HG03095 (cell line): Measurements from ENCODE around the gene MGMT.

Experiments used
- ATAC-seq: cut with Tn5 transposase; IDR thresholded peaks from one replicate; pipeline ENCODE4 v1.9.1; 2021; ENCODE audit warnings: moderate library complexity; ENCODE audit not compliant: unreplicated experiment

MGMT gene

DNA sequence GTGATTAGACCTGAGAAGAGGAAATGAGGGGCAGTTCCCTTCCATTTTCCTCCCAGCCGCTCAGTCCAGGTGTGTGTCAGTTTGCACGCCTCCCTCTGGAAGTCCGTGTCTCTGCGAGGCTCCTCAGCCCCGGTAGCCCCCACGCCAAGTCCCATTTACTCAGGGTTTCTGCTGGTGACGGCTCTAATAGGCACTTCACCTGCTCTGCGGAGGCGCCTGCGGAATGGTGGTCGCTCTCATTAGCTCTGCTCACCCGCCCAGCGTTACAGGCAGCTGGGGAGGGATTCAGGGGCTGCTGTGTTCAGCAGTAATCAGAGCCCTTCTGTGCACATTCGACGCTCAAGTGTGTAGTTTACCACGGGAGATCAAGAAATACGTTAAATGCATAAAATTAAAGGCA lies 179.9 kb downstream of the MGMT start:
- ATAC-seq, result no peak

DNA sequence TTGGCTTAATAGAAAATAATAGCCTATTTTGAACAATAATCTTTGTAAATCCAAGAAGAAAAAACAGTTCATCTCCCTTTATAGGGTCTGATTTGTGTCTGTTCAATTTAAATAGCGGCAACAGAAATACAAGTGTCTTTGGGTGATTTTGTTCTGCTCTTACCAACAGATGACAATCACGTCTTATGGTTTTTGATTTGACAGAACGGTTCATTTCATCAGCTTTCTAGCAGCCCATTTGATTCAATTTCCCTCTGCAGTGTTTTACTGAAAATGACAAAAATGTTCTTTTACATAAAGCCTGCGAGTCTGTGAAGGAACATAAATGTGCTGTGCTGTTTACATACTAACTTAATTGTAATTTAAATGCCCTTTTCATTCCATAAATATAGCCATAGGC lies 180.5 kb downstream of the MGMT start:
- ATAC-seq, result no peak

GRCh38 chr10:129648856-129649255 lies 181.8 kb downstream of the MGMT start:
- ATAC-seq, result no peak

GRCh38 chr10:129652021-129652420 lies 185.0 kb downstream of the MGMT start:
- ATAC-seq, result no peak

GRCh38 chr10:129652521-129653201 lies 185.6 kb downstream of the MGMT start:
- ATAC-seq, result no peak

GRCh38 chr10:129653428-129653827 lies 186.4 kb downstream of the MGMT start:
- ATAC-seq, result no peak

GRCh38 chr10:129653861-129654260 lies 186.8 kb downstream of the MGMT start:
- no peak for ATAC-seq

DNA sequence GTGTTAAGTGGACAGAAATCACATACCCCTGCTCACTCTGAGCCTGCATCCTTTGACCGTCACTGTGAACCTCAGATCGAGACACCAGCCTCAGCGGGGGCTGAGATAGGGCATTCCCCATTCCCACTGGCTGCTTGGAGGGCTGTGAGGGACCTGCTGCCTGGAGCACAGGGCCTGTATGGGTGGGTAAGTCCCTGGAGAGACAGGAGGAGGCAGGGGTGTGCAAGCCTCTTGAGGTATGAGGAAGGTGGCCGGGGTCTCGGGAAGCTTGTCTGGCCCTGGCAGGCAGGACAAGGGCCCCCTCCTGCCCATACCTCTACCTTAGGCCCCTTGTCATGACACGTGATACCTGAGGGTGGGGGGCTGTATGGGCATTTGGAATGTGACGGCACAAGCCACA lies 187.4 kb downstream of the MGMT start:
- ATAC-seq, result no peak

- no peak for ATAC-seq
Observed at GRCh38 chr10:129655007-129655678, 188.1 kb downstream of the MGMT start.

GRCh38 chr10:129655679-129656031 lies 188.6 kb downstream of the MGMT start:
- ATAC-seq, result no peak

DNA sequence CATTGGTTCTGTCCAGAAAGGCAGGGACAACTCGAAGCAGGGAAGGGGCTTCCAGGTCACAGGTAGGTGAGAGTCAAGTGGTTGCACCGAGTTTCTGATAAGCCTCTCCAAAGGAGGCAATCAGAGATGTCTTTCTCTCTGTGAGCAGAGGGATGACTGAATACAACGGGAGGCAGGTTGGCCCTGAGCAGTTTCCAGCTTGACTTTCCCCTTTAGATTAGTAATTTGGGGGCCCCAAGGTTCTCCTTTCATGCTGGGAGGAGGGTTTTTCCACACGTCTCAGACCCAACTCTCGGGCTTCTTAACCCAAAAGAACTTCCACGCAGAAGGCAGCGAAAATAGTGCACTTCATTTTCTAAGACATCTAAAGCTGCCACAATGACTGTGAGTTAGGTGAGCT lies 189.6 kb downstream of the MGMT start:
- no peak for ATAC-seq

DNA sequence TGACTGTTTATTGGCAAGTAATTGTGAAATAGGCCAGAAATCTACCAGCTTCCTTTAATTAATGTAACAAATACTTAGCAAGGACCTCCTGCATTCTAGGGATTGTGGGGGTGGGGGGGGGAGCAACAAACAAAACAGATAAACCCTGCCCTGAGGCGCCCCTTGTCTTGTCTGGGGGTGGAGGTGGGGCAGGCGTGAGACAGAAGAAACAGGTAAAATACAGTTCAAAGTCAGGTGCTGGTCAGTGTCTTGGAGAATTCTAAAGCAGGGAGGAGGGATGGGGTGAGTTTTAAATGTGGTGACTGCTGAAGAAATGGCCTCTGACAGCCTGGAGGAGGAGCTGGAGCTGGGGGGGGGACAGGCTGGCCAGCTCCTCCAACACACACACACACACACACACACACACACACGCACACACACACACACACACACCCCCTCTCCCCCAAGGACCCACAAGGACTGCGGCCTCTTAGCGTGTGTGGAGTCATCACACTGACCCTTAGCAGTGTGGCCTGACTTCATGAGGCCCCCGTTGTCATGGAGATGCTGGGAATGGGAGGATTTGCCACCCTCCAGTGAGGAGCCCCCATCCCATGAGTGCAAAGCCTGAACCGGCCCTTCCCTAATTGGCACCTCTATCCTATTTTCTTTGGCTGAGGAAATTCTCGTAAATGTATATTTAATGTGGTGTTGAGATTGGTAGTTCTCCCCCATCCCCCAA lies 190.4 kb downstream of the MGMT start:
- ATAC-seq, result no peak

GRCh38 chr10:129658376-129659072 lies 191.5 kb downstream of the MGMT start:
- no peak for ATAC-seq

DNA sequence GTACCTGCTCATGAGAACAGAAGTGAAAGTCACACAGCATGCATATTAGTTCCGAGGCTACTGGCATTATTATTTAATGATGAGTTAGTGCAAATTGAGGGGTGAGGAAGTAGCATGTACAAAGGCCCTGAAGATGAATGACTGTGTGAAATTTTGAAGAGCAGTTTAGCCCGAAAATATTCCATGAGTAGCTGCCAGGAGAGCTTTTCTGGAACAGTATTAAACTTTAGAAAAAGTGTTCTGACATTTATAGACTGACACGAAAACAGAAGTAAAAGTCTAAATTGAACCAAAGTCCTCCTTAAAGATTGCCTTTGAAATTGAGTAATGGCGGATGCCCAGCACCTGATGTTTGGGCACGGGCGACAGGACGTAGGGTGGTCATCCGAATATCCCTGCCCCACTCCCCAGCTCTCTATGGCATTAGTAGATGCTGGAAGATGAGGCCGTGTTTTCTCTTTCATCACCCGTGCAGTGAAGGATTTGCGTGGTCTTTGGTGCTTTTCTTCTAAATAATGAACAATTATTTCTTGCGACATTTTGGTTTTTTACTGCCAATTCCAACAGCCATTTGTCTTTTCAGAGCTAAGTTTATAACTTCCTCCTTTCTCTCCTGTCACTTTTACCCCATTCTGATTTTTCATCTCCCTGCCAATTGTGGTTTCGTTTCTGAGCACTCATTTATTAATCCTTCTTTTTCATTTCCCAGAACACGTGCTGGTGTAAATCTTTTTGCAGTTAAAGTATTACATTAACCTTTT lies 192.6 kb downstream of the MGMT start:
- ATAC-seq, result no peak

DNA sequence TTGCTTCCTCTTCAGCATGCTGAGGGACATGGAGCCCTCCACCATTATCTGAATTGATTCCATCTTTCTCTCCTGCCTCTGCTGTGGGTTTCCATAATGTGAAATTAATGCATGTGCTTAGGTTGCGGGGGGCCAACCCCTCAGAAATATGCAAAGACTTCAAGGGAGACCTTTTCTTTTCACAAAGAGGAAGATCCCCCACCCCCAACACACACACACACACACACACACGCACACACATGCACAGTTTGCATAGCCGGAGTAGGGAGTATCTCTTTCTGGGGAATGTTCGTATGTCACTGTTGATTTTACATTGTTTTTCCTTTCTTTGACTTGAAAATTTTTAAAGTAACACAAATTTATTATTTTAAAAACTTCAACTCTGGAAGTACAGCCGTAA lies 193.5 kb downstream of the MGMT start:
- no peak for ATAC-seq

- no peak for ATAC-seq
Observed at GRCh38 chr10:129662426-129662825, 195.4 kb downstream of the MGMT start.

- ATAC-seq, result no peak
Observed at GRCh38 chr10:129670124-129670523, 203.1 kb downstream of the MGMT start.

GRCh38 chr10:129673292-129673691 lies 206.3 kb downstream of the MGMT start:
- ATAC-seq, result no peak

- no peak for ATAC-seq
Observed at GRCh38 chr10:129675027-129675769, 208.2 kb downstream of the MGMT start.

DNA sequence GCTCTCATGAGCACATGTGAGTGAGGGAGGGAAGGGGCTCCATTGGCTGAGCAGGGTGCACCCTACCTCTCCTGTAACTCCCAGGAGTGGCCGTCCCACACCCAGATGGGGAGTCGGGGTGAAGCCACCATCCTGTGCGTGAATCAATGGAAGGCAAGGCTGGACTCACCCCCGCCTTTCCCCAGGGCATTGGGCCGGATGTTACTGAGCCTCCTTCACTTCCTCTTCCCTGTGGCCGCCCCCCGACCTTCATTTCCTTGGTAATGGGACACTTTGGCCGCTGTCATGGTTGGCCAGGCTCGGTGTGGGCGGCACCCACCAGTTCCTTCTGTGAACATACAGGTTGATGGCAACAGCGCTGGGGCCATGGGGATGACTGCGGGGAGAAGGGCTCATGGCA lies 209.0 kb downstream of the MGMT start:
- ATAC-seq, result no peak
